GM11168 (cell line): ENCODE data around the gene PRR15L.
"Not testable (repeated sequence)": the region's sequence is repeated elsewhere in the genome, so short reads cannot be mapped to it uniquely, and the experiment has no call there.

Experiments used
- in situ Hi-C: fragments of 300-500 bp; cut with MboI; formaldehyde crosslinking; loops from one replicate; pipeline ENCODE4 v1.12.0; 2022; ENCODE audit warnings: low sequenced_read_pairs; ENCODE audit not compliant: unreplicated experiment

The PRR15L gene

GRCh38 chr17:47942096-47942510 lies 15.6 kb downstream of the PRR15L start:
- in situ Hi-C loops = no loop called here

- in situ Hi-C loops = no loop called here
Measured at GRCh38 chr17:47941246-47942095, 16.2 kb downstream of the PRR15L start, which contains the start of gene PNPO. Gene PNPO (plus strand): TSS chr17:47941571. CDS start chr17:47941676, 105 bp downstream.

- in situ Hi-C loops = no loop called here
Measured at GRCh38 chr17:47937941-47938340, 19.7 kb downstream of the PRR15L start.

DNA sequence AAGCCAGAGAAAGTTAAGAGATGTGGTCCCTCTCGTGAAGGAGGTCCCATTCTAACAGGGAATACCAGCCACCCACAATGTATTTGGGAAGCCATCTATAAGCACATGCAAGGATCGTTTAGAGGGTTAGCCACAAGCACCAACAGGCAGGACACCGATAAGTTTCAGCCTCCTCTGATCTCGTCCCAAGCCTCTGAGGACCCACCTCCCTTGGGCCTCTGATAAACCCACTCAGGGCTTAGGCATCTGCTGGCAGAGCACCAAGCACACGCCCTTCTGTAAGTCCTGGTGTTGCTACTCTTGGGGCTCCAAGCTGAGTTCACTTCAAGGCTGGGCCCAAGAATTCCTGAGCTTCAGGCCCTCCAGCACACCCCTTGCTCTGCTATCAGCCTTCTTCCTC lies 21.7 kb downstream of the PRR15L start:
- in situ Hi-C loops = no loop called here

GRCh38 chr17:47935468-47935867 lies 22.2 kb downstream of the PRR15L start:
- in situ Hi-C loops = not testable (repeated sequence)

GRCh38 chr17:47934856-47935255 lies 22.8 kb downstream of the PRR15L start:
- in situ Hi-C loops = no loop called here

DNA sequence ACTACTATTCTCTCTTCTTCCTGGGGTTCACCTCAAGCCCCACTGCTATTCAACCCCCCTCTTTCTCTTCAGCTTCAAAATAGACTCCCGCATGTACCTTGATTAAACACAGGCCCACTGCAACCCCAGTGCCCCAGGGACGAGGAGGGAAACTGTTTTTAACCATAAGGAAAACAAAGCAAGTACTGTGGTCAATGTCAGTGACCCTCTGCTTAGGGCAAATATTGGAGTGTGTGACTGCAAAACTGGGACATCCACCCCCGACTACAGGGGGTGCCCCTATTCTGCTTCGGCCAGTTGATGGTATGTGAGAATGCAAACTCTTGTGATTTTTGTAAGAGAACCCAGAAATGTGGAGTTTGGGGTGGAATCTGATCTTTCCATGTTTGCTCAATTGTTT lies 25.8 kb downstream of the PRR15L start:
- in situ Hi-C loops = no loop called here

GRCh38 chr17:47929218-47930000 lies 28.3 kb downstream of the PRR15L start:
- in situ Hi-C loops = no loop called here

GRCh38 chr17:47928415-47928814 lies 29.3 kb downstream of the PRR15L start:
- in situ Hi-C loops = no loop called here

DNA sequence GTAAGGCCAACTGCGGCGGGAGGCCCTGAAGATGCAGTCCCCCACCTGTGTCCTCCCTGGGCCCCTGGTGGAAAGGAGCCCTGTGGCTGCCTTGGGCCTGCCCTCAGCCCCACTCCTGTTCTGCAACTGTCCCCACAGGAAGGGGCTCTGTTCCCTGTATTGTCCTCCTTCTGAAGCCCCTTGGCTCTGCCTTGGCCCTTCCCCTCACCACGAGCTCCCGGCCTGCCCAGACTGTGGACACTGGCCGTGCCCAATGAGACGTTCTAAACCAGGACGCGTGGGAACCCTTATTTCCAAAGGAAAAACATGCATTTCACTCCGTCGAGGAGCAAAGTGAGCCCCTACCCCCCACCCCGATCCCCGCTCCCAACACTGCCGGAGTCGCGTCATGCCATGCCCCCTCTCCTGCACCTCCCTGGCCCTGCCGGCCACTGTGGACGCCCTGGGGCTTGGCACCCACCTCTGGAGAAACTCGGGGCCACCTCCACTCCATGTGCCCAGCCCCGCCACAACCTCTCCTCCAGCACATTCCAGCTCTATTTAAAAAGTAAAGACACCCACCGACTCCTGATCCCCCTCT lies 29.8 kb downstream of the PRR15L start:
- in situ Hi-C loops = no loop called here

DNA sequence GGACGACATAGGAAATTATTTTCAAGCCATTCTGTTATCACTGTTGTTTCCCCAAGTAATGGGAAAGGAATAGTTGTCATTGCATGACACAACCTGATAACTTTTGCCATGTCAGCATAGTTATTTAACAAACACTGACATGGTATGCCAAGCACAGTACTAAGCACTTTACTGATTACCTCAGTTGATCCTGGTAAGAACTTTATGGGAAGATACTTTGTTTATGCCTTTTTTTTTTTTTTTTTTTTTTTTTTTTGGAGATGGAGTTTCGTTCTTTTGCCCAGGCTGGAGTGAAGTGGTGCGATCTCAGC lies 32.0 kb downstream of the PRR15L start:
- in situ Hi-C loops = no loop called here

- in situ Hi-C loops = no loop called here
Measured at GRCh38 chr17:47924785-47925677, 32.7 kb downstream of the PRR15L start.

GRCh38 chr17:47919889-47920288 lies 37.8 kb downstream of the PRR15L start:
- in situ Hi-C loops = not testable (repeated sequence)

GRCh38 chr17:47918991-47919390 lies 38.7 kb downstream of the PRR15L start:
- in situ Hi-C loops = no loop called here

DNA sequence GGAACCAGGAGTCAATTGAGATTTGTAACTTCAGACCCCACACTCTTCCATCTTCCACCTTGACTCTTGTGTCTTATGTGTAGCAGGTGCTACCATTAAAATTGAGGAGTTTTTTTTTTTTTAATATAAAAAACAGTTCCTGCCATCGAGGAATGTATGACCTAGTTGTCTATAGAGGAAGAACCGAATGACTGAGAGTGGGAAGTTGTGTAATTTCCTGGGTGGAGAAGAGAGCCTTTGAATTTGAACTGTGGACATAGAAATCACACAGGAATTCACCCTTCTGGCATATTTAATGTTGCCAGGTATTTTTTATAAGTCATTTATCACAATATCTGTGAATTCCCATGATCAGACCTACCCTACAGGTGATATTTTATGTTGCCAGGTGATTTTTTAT lies 39.7 kb downstream of the PRR15L start:
- in situ Hi-C loops = no loop called here

GRCh38 chr17:47917581-47917980 lies 40.1 kb downstream of the PRR15L start:
- in situ Hi-C loops = no loop called here

DNA sequence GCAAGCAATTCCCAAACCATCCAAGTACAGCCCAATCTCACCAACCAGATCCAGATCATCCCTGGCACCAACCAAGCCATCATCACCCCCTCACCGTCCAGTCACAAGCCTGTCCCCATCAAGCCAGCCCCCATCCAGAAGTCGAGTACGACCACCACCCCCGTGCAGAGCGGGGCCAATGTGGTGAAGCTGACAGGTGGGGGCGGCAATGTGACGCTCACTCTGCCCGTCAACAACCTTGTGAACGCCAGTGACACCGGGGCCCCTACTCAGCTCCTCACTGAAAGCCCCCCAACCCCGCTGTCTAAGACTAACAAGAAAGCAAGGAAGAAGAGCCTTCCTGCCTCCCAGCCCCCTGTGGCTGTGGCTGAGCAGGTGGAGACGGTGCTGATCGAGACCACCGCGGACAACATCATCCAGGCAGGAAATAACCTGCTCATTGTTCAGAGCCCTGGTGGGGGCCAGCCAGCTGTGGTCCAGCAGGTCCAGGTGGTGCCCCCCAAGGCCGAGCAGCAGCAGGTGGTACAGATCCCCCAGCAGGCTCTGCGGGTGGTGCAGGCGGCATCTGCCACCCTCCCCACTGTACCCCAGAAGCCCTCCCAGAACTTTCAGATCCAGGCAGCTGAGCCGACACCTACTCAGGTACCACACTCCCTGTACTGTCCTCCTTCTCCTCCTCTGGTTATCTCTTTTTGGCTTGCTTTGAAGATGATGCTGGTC lies 41.0 kb downstream of the PRR15L start:
- in situ Hi-C loops = no loop called here

GRCh38 chr17:47915776-47916398 lies 41.8 kb downstream of the PRR15L start:
- in situ Hi-C loops = no loop called here

DNA sequence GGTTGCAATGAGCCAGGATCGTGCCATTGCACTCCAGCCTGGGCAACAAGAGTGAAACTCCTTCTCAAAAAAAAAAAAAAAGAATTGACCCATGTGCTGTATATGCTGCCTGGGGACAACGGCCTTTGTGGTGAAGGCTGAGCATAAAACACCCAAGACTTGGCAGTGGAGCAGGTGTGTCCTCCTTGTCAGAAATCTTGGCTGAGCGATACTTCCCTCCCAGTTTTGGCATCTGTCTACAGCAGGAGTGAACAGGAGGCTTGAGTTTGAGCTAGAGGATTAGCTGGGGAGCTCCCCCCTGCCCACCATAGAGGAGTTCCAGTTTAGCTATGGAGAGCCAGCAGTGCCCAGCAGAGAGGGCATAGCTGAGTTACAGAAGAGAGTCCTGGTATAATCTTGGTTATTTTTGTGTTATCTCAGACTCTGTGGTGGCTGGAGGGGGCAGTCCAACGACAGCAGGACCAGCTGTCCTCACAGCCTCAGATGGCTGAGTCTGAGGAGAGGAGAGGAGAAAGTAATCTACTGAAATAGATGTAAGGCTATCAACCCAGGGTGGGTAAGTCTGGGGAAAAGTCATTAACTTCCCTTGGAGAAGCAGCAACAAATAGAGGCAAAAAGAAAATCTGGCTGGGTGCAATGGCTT lies 43.3 kb downstream of the PRR15L start:
- in situ Hi-C loops = no loop called here
